Left lobe of liver (tissue), 2 donors: ENCODE data around the gene CAPN2. TPM values are rescaled to one million over a fixed set of nuclear protein-coding genes. Genes with fewer than 3 reads are reported as not detected.
A peak's percentile ranks its signal among the peaks of the same experiment; 100 is the strongest.

ENCODE experiments used
- ATAC-seq: fragments of 200-7000 bp; cut with Tn5 transposase; one replicate; pipeline ENCODE4 v1.9.1; 2020; ENCODE audit warnings: mild to moderate bottlenecking, moderate library complexity
- DNase-seq: peaks from one replicate; pipeline ENCODE4 v3.0.0-alpha.2; 2020; ENCODE audit warnings: low spot score
- total RNA-seq: library from RNA; stranded (reverse); gene quantifications from one replicate; pipeline ENCODE4 v1.2.1, GENCODE V29; 2021
- donor health status: DM: no; HTN: no; CAD: no; lungs with moderate emphysema.
- donor health status: DM: no; HTN: yes; CAD: no.

Gene CAPN2
- total RNA-seq, 1 donor from 2014 or later: 25.1 TPM

DNA sequence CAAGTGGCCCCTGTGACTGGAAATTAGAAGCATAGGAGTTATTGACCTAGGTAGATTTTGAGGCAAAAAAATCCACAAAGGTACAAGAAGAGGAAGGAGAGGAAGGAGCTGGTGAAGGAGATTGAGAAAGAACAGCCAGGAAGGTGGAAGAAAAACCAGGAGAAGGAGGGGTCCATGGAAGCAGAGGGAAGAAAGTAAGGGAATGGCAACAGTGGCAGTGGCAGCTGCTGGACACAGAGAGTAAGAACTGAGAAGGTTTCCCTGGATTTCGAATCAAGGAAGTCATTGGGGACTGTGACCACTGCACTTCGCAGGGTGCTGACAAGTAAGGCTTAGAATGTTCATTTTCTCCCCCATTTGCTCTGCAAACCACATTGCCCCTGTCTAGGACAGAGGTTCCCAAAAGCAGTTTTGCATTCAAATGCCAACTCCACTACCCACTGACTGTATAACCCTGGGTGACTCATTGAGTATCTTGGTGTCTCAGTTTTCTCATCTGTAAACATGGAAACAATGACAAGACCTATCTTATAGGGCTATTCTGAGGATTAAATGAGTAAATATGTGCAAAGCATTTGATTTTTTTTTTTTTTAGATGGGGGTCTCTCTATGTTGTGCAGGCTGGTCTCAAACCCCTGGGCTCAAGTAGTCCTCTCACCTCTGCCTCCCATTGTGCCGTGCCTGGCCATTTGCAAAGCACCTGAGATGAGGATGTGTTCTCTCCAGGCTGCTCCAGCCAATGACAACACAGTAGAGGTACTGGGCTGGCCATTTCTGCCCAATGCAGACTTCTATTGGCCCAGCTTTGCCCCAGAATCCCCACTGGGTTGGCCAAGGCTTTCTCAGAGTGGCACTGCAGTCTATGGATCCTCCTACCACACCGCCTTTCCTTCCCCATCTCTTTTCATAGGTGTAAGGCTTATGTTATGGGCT is 9.3 kb upstream of the CAPN2 start:
- no peak for ATAC-seq
- DNase-seq: no peak

DNA sequence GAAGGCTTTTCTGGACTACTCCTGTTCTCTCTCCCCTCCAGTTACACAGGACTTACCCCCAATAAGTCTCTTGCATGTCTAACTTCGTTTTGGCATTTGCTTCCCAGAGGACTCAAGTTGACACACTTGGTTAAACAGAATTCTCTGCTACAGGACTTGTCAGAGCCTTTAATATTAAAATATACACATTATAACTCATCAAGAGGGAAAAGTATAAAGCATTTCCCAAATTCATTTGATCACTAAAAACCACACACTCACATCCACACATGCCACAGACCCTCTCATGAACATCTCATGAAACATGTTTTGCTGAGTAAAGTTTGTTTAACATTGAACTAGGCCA is 8.7 kb upstream of the CAPN2 start:
- no peak for ATAC-seq

DNA sequence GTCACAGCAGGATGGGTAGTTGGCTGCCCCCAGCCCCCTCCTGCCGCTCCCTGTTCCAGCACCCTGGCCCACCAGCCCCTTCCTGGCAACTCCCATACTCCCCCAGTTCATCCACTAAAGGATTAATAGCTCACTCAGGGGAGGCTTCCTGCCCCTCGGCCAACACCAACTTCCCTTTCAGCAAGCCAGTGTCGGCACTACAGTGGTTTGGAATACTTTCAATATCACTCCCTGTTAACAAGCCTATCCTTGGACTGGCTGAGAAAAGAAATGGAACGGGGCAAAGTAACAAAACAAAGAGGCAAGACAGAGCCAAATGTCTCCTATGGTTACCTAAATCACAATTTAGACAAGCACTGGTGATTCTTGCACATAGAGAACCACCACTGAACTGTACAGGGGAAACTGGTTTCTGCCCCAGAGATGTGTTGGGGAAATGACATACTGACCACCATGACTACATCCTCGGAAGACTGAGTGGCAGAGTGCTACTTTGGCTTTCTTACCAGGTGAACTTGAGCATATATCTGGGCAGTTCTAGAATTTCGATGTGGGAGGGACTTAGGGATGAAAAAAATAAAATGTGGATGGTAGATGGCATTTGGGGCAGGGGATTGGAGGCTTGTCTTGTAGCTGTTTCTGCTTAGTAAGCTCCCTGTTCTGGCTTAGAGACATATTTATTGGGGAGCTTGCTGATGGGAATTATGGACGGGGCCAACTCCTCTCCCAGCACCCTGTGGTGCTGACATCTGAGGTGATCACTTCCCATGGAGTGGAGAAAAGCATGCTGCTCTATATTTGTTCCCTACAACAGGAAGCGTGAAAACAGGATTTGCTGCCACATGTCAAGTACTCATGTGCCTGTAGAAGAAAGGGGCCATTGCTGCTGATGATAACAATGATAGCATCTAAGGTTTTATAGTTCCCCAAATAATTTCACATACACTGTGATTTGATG is 7.1 kb upstream of the CAPN2 start:
- no peak for DNase-seq
- ATAC-seq: no peak

More for the DNA sequence above, 8.7 kb upstream of the CAPN2 start:
- no peak for DNase-seq

DNA sequence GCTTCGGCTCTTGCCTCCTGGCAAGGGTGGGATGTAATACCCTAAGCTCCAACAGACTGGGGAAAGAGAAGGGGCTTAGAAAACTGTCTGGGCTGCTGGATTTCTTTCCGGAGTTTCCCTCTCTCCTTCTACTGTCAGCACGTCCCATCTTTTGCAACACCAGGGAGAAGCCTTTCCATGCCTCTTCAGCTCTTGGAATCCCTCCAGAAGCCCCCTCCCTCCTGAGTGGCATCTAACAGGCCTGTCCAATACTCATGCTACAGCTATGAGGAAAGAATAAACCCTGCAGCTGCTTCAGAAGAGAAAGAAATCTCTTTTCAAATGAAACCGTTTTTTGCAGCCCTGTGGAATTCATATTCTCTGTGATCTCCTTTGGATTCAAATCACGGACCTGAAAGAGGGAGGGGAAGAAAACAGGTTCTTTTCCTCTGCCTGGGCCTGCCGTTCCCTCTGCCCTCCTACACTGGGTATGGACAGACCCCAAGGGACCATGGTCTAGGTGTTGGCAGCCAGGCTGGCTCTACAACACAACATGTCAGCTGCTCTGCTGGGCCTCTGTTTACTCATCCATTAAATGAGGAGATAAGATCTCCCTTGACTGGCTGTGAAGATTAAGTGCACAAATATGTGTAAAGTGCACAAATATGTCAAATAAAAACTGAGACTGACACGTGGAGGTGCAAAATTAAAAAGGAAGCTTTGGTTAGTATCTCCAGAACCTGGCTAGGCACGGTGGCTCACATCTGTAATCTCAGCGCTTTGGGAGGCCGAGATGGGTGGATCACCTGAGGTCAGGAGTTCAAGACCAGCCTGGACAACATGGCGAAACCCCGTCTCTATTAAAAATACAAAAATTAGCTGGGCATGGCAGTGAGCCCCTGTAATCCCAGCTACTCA is 6.0 kb upstream of the CAPN2 start:
- no peak for ATAC-seq
- DNase-seq: no peak

DNA sequence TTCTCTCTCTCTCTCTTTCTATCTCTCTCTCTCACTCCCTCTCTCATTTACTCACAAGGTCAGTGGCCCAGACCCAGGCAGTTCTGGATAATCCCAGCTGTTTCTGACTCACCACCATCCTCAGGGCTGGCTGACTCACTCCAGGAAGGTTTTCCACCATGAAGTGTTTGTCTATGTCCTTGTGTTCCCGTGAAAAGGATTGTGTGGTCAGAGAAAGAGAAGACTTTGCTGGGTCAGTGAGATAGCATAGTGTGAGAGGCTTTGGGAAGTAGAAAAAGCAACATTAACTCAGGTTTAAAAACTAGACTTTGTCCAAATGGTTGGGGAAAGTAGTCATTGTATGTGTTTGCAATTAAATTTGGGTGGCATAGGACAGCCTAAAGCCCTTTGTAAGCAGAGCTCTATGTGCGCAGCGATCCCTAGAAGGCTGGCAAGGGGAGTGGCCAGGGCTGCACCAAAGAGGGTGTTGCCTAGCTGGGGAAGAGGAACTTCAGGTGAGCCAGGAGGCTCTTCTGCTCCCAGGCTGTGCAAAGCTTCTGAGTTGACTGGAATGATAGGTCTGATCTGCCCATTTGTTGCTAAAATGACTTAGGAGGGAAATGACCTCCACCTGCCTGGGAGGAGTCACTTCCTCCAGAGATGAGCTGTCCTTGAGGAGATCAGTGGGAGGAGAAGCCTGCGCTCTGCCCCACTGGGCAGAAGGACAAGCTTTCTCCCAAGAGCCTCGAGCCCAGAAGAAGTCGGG is 4.9 kb upstream of the CAPN2 start:
- DNase-seq: no peak
- ATAC-seq: no peak

DNA sequence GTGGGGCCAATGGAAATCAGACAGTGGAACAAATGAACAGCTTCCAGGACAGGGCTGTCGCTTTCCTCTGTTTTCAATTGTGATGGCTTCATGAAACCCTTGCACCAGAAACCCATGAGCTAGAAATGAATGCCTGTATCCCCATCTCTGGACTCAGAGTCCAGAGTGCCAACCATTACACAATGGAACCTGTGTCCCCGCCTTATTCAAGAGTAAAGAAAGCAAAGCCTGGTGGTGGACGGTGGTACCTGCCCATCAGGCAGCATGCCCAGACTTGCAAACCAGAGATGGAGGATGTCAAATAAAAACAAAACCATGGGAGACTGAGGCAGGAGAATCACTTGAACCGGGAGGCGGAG is 4.4 kb upstream of the CAPN2 start:
- ATAC-seq: peak; percentile 58
- peak; percentile 68 for DNase-seq

DNA sequence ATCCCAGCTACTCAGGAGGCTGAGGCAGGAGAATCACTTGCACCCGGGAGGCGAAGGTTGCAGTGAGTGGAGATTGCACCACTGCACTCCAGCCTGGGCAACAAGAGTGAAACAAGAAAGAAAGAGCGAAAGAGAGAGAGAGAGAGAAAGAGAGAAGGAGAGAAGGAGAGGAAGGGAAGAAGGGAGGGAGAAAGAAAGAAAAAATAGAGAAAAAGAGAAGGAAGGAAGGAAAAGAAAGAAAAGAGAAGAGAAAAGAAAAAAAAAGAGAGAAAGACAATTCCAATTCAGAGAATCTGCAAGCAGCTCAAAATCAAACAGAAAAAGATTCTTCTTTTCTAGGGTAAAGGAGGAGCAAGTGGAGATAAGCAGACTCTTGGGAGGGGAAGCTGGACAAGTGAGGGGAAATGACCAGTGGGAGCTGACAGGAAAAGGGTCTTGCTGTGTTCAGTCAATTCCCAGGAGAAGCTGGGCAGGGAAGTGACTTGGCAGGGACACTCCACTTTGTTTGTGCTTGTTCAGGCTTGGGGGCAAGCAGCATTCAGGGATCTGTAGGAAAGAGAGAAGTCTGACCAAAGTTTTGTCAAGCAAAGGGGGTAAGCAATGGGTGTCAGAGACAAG is 3.6 kb upstream of the CAPN2 start:
- ATAC-seq (no peak), DNase-seq (no peak)

DNA sequence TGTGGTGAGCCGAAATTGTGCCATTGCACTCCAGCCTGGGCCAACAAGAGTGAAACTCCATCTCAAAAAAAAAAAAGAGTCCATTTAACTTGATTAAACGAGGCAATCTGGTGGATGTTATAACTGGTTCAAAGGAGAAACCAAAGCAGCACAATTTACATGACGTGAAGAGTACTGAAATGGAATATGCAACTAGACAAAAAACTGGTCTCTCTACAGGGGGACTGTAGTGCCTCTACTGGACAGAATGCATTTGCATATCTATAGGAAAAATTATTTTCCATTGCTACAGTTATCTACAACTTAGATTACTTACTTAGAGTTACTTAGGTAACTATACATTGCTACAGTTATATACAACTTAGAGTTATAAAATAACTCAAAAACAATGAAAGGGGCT is 2.7 kb upstream of the CAPN2 start:
- ATAC-seq: no peak
- DNase-seq: no peak

DNA sequence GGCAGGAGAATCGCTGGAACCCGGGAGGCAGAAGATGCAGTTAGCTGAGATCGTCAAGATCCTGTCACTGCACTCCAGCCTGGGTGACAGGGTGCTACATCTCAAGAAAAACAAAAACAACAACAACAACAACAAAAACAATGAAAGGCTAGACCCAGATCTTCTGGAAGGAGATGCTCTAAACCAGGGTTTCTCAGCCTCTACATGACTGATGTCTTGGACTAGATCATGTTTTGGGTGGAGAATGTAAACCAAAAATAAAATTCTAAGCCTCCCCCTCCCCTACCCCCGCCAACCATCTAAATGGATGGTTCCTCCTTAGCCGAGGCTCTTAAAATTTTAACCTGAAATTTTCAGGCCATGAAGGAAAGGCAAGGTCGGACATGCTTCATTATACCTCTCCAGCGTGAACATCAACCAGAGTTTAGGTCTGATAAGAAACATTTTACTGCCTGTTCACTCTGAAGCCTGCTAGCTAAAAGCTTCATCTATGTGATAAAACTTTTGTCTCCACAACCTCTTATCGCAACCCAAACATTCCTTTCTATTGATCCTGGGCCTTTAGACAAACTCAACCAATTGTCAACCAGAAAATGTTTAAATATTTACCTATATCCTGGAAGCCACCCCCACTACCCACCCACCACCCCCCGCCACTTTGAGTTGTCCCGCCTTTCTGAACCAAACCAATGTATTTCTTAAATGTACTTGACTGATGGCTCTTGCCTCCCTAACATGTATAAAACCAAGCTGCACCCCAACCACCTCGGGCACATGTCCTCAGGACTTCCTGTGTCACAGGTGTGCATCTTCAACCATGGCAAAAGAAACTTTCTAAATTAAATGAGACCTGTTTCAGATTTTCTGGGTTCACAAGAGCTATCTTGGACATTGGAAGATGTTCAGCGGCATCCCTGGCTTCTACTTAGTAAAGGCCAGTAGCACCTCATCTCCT is 1.9 kb upstream of the CAPN2 start:
- DNase-seq: no peak
- ATAC-seq: no peak

DNA sequence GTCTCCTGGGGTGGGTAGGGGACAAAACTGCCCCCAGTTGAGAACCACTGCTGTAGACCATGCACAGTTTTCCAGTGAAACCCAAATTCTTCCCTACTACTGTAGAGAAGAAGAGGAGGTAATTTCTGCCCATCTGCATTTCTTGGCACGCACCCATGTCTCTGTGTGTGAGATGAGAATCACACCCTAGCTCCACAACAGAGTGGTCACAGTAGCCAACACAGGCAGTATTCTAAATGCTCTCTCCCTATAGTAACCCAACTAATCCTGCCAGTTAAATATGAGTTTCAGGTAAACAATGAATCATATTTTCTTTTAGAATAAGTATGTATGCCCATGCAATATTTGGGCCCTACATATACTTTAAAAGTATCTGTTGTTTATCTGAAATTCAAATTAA is 1.2 kb upstream of the CAPN2 start:
- ATAC-seq (no peak), DNase-seq (no peak)

DNA sequence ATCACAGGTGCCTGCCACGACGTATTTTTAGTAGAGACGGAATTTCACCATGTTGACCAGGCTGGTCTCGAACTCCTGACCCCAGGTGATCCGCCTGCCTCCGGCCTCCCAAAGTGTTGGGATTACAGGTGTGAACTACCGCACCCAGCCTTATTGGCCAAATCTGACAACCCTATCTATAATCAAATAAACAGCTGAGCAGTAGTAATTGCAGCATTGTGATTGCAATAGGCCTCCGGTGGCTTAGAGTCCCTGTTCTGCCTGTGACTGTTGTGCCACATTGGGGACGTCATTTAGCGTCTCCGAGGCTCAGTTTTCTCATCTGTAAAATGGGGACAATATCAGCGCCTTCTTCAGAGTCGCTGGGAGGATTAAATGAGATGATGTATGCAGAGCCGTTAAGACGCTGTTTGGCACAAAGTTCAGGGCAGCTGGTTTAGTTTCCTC is 569 bp upstream of the CAPN2 start:
- DNase-seq (no peak), ATAC-seq (no peak)

DNA sequence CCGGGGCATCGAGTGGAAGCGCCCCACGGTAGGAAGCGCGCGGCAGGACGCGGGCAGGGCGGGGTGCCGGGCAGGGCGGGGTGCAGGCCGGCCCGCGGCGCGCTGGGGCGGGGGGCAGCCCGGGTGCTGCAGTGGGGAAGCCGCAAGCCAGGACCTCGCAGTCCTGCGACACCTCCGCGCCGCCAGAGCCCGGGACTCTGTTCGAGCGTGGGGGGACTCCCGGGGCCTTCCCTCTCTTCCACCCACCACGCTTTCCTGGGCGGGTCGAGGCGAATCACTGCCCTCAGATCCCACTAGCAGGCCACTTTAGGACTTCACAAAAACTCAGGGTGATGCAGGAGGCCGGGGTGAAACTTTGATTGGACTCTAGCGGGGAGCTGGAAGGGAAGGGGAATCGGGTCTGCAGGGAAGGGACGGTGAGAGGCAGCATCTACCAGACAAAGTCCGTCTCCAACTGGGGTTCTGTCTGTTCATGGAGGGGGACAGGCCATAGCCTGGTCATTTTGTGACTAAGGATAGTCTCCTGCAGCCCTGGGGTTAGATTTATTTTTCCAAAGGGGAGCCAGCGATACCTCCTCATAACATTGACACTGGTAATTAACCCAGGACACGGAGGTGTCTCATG is 623 bp downstream of the CAPN2 start:
- DNase-seq: no peak
- ATAC-seq: peak; percentile 55

DNA sequence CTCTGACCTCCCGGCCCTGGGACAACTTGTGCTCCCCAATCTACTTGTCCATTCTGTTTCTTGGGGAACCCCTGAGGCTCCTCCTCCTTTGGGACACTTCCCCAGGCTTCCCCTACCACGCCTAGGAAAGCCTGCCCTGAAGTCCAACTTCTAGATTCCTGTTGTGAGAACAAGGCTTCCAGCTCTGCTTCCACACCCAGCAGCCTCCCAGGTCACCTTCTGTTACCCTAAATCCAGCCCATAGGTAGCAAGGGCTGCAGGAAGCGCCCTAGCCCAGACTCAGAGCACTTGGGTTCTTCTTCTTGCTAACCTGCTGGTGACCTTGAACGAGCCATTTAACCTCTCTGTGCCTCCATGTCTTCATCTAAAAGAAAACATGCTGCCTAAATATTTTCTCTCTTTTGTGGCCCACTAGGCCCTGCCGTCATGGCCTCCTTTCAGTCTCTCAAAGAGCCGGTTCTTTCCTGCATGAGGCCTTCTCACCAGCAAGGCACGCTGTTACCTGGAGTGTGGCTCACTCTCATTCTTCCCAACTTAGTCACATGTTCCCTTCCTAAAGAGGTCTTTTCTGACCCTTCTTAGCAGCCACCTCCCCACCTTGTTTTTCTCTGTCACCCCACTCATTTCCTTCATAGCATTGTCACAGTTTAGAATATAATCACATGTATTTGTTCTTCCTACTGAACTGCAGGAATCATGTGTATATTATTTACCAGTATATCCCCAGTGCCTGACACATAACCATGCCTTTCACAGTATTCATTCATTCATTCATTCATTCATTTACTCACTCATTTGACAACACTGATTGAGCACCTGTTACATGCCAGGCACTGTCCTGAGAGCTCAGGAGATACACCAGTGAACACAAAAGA is 1.4 kb downstream of the CAPN2 start:
- DNase-seq: no peak
- ATAC-seq: no peak

DNA sequence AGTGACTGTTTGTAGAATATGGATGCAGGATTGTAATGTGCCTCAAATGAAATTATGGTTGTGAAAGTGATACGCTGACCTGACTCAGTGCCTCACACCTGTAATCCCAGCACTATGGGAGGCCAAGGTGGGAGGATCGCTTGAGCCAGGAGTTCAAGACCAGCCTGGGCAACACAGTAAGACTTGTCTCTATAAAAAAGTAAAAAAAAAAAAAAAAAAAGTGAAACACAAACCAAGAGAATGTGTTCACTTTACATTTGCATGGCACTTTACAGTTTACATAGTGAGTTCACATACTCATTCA is 2.0 kb downstream of the CAPN2 start:
- DNase-seq (no peak), ATAC-seq (no peak)

DNA sequence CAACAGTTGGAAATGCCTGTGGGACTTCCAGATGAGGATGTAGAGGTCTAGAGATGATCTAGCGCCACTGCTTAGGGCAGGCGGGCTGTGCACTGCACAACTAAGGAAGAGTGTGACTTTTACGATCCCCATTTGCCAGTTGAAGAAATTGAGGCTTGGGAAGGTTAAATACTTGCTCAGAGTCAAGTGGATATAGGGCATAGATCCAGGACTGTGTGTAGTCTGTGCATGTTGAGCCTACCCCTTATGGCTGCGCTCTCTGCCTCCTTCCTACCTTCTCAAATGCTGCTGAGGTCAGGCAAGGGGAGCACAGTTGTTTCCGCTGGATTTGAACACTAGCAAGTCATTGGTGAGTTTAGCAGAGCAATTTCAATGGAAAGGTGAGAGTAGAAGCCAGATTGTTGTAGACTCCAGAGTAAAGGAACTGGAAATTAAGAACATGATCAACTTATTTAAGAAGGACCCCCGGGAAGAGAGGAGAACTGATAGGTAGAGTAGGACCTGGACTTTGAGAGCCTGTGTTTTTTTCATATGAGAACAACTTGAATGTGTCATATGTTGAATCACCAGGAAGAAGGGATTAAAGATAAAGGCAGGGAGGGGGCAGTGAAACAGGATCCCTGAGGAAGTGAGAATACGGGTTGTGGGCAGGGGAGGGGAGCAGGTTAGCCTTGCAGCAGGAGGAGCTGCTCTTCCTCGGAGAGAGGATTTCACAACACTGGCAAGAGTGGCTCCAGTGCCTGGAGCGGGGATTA is 2.7 kb downstream of the CAPN2 start:
- ATAC-seq (no peak), DNase-seq (no peak)

DNA sequence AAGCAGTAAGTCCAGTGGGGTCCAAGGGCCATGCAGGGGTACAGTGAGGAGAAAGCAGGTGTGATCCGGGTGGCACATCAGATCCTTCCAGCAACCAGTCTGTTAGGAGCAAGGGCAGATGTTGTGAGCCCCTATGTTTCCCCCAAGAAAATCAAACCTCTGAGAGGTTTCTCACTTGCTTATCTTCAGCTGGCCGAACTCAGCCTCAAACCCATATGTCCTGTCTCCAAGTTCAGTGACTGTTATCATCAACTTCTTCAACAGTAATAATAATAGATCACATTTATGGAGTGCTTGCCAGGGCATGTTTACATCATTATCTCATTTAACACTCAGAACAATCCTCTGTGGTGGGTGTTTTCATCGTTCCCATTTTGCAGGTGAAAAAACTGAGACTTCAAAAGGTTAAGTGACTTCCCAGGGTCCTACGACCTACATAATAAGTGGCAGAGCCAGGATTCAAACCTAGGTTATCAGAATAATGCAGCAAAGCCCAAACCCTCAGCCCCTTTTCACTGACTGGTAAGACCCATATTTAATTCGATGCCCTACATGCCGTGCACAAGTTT is 3.3 kb downstream of the CAPN2 start:
- DNase-seq (no peak), ATAC-seq (no peak)
